Tibial artery (tissue), 4 donors: Measurements from ENCODE around the gene SLC29A3.

Source experiments
- DNase-seq, 2 donors: peaks; one replicate each; pipeline ENCODE4 v3.0.0-alpha.2; 2019
- H3K27ac ChIP-seq, 2 donors: fragments of 200-600 bp; sonication (generic) in 1 of 2; 1 replicate in 1 of 2; 2 replicates in 1 of 2; pipeline ENCODE4 v1.5.1; 2018 to 2019; ENCODE audit warnings: mild to moderate bottlenecking in 1 of 2
- H3K27me3 ChIP-seq, 2 donors: fragments of 200-600 bp; sonication (generic) in 1 of 2; one replicate each; pipeline versions ENCODE4 v1.5.1 to v1.6.0; 2016 to 2019
- H3K36me3 ChIP-seq, 3 donors: fragments of 200-600 bp; sonication (generic) in 2 of 3; one replicate each; pipeline ENCODE4 v1.5.1; 2016 to 2019; ENCODE audit warnings: mild to moderate bottlenecking in 2 of 3
- H3K4me1 ChIP-seq, 4 donors: fragments of 200-600 bp; sonication (generic) in 2 of 4; 1 replicate in 3 of 4; 2 replicates in 1 of 4; pipeline ENCODE4 v1.5.1; 2016 to 2019
- H3K4me3 ChIP-seq, 2 donors: fragments of 200-600 bp; sonication (generic) in 1 of 2; 1 replicate in 1 of 2; 2 replicates in 1 of 2; pipeline ENCODE4 v1.5.1; 2018 to 2019; ENCODE audit warnings: mild to moderate bottlenecking in 2 of 2
- H3K9me3 ChIP-seq, 3 donors: fragments of 200-600 bp; sonication (generic) in 1 of 3; one replicate each; pipeline ENCODE4 v1.5.1; 2016 to 2019
- intact Hi-C: fragments of 100-400 bp; cut with DNase I; formaldehyde crosslinking; loops from one replicate; pipeline ENCODE4 v1.15.0; 2023; ENCODE audit warnings: low total_unique reads
- TF ChIP-seq, protein P1 (sequence below), 2 experiments: fragments of 200-600 bp in 1 of 2; fragments of 450-650 bp in 1 of 2; IDR thresholded peaks; one replicate each; pipeline ENCODE4 v1.5.1; 2017 to 2019; ENCODE audit warnings: antibody characterized with exemption in 2 of 2, mild to moderate bottlenecking in 1 of 2, moderate library complexity in 1 of 2

SLC29A3 gene

DNA sequence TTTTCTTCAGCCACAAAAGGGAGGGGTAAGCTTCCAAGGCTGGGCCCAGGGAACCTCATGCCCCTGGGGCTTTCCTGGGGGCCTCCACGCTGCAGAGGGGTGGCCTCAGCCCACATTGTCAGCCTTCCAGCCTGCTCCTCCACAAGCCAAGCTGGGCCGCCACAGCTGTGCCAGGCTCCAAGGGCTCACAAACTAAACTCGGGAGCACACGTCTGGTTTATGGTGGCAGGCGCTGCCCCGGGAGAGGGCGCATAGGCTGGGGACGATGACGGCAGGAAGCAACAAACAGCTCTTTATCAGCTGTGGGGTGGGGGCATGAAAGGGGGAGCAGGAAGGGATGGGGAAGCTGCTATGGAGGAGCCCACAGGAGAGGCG lies 71.4 kb downstream of the SLC29A3 start:
- H3K27ac ChIP-seq: no peak overlapping the region
- peaks cover 0 to 24% of the 10 kb centered on the region in 2 donors for H3K27me3 ChIP-seq
- no peaks in the 10 kb centered on the region for H3K9me3 ChIP-seq
- H3K4me1 ChIP-seq: no peaks in the 10 kb centered on the region
- no peaks in the 10 kb centered on the region for H3K36me3 ChIP-seq
- intact Hi-C loops: loop anchor here (5.0 to 10.0 kb wide), 2 partner anchors 63 to 224 kb away; no protein-coding TSS in a partner anchor
- no peak for DNase-seq
- no peak overlapping the region for H3K4me3 ChIP-seq
- TF ChIP-seq, protein P1, sequence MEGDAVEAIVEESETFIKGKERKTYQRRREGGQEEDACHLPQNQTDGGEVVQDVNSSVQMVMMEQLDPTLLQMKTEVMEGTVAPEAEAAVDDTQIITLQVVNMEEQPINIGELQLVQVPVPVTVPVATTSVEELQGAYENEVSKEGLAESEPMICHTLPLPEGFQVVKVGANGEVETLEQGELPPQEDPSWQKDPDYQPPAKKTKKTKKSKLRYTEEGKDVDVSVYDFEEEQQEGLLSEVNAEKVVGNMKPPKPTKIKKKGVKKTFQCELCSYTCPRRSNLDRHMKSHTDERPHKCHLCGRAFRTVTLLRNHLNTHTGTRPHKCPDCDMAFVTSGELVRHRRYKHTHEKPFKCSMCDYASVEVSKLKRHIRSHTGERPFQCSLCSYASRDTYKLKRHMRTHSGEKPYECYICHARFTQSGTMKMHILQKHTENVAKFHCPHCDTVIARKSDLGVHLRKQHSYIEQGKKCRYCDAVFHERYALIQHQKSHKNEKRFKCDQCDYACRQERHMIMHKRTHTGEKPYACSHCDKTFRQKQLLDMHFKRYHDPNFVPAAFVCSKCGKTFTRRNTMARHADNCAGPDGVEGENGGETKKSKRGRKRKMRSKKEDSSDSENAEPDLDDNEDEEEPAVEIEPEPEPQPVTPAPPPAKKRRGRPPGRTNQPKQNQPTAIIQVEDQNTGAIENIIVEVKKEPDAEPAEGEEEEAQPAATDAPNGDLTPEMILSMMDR (IDR thresholded peaks at IDR 0.05): no peak

DNA sequence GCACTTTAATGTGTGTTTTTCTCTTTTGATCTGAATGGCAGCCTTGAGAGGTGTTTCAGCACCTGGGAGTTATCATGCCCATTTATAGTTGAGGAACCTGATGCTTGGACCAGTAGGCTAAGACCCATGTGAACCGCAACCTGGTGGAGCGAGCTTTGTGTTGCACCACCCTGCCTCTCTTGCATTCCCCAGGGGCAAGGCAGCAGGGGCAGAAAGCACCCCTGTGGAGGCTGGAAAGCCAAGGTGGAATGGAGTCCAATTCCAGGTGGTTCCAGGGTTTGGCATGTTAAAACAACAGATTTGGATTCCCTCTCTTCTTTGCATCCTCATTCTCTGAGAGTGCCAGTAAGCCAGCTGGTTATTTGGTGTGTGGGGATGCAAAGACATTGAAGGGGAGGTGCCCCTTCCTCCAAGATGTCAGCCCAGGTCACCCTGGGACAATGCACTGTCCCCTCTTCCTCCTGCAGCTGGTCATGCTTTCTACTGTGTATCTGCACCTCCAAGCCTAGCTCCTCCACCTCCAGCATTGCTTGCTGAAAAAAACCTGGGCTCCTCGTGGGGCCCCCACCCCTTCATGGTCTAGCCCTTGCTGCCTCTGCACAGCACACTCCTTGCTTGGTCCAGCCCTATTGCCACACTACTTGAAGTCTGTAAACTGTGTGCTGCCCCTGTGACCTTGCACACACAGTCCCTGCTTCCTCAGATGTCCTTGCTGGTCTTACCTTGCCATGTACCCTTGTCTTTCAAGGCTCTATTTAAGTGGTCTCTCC lies 72.0 kb downstream of the SLC29A3 start:
- H3K4me3 ChIP-seq: no peak overlapping the region
- H3K9me3 ChIP-seq: no peaks in the 10 kb centered on the region
- no peaks in the 10 kb centered on the region for H3K4me1 ChIP-seq
- no peaks in the 10 kb centered on the region for H3K36me3 ChIP-seq
- intact Hi-C loops: loop anchor here (5.0 to 10.0 kb wide), 2 partner anchors 64 to 224 kb away; no protein-coding TSS in a partner anchor
- no peak overlapping the region for H3K27ac ChIP-seq
- DNase-seq: no peak
- H3K27me3 ChIP-seq: peaks cover 0 to 24% of the 10 kb centered on the region in 2 donors
- TF ChIP-seq, protein P1 (IDR thresholded peaks at IDR 0.05): no peak

DNA sequence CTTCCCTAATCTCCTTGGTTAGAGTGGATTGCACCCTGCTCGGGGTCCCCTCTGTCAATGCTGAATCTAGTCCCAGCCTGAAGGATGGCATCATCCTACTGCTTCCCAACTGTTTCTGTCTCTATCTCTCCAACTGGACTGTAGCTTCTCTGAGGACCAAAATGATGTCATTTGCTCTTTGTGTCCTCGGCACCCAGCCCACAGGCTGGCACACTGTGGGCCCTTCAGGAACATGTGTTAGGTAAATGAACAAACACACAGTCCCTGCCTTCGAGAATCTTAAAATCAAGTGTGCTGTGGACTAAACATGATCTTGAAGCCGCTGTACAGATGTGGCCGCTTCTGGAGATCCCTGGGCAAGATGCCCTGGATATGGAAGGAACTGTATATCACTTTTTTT lies 72.6 kb downstream of the SLC29A3 start:
- intact Hi-C loops: loop anchor here (5.0 to 10.0 kb wide), 2 partner anchors 64 to 223 kb away; no protein-coding TSS in a partner anchor
- TF ChIP-seq, protein P1 (IDR thresholded peaks at IDR 0.05): no peak
- DNase-seq: no peak
- Histone ChIP-seq H3K27me3 (peaks cover 0 to 24% of the 10 kb centered on the region in 2 donors), H3K27ac (no peak overlapping the region), H3K36me3 (no peaks in the 10 kb centered on the region), H3K4me1 (peaks cover 0 to 5% (median 2%) of the 10 kb centered on the region in 4 donors), H3K4me3 (no peak overlapping the region), H3K9me3 (no peaks in the 10 kb centered on the region)

DNA sequence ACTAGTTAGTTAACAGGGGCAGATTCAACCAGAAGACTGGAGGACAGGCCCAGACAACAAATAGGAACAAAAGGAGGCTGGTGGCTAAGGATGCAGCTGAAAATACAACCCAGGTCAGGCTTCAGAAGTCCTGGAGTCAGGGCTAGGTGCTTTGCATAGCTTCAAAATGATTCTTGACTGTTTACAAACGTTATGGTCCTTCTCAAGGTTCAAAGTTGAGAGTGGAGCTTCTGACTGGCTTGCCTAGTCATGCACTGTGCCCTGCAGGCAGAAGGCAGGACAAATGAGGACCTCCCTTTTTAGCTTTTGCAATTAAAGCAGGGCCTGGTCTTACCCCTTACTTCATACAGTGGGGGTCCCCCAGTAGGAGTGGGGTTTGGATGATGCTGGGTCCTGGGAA lies 73.2 kb downstream of the SLC29A3 start:
- DNase-seq: no peak
- Histone ChIP-seq H3K27ac (no peak overlapping the region), H3K9me3 (no peaks in the 10 kb centered on the region), H3K4me3 (no peak overlapping the region), H3K27me3 (peaks cover 0 to 24% of the 10 kb centered on the region in 2 donors), H3K4me1 (peaks cover 0 to 11% (median 6%) of the 10 kb centered on the region in 4 donors), H3K36me3 (no peaks in the 10 kb centered on the region)
- intact Hi-C loops: loop anchor here (5.0 to 10.0 kb wide), 2 partner anchors 65 to 223 kb away; no protein-coding TSS in a partner anchor
- TF ChIP-seq, protein P1 (IDR thresholded peaks at IDR 0.05): no peak

DNA sequence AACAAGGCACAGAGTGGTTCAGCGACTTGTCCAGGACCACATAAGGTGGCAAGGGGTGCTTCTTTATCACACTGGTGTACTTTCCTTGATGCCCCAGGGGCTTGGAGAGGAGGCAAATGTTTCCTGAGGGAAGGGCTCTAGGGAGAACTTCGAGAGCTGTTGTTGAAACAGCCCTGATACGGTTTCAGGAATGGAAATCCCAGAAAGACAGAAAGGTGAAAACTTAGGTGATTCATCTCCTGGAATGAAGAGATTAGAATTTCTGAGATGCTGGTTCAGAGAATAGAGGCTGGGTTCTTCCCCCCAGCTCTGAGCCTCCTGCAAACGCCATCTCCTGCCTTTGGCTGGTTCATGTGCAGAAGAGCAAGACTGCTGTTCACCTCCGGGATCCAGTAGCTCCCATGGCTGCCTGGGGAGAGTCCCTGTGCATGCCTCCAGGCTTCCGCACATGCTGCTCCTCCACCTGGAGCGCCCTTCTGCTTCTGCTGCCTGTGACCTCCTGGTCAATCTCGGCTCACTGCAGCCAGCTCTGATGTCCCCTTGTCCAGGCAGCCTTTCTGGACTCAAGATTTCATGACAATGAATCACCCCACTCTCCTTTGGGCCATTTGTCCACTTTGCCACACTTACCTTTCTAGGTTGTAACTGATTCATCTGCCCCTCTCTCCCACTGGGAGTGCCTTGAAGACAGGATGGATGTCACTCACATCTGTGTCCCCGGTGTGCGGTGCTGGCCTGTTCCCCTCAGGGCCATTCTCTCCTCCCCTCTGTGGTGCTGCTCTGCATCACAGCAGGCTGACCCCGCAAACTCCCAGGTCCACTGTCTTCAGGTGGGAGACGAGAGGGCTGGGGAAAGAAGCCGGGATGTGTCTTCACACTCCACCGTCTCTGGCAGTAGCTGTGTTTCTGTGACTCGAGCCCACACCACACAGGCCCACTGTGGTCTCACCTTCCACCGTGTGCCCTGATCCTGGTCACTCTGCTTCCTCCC lies 74.0 kb downstream of the SLC29A3 start:
- Histone ChIP-seq H3K4me1 (peaks cover 0 to 19% (median 14%) of the 10 kb centered on the region in 4 donors), H3K27me3 (peaks cover 0 to 31% of the 10 kb centered on the region in 2 donors), H3K27ac (no peak overlapping the region), H3K4me3 (no peak overlapping the region), H3K9me3 (no peaks in the 10 kb centered on the region), H3K36me3 (no peaks in the 10 kb centered on the region)
- TF ChIP-seq, protein P1 (IDR thresholded peaks at IDR 0.05): no peak
- intact Hi-C loops: loop anchor here (5.0 to 10.0 kb wide), 2 partner anchors 66 to 222 kb away; no protein-coding TSS in a partner anchor
- no peak for DNase-seq
